Measurements from ENCODE around the gene ZBTB7C.

ZBTB7C gene

DNA sequence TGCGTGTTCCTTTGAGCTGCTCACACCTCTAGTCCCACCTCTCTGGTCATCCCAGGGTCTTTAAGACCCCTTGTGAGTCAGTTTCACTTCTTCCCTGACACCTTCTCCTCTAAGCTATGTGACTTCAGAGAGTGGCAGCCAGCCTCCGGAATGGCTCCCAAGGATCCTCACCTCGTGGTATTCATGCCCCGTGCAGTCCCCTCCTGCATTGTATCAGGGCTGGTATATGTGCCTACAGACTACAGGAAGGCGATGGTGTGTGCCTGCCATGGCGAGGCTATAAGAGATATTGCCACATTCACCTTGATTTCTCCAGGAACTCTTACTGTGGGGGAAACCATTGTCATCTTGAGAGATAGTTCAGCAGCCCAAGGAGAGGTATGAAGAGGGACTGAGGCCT, 350.7 kb downstream of the ZBTB7C start:
- TF ChIP-seq, protein P1, sequence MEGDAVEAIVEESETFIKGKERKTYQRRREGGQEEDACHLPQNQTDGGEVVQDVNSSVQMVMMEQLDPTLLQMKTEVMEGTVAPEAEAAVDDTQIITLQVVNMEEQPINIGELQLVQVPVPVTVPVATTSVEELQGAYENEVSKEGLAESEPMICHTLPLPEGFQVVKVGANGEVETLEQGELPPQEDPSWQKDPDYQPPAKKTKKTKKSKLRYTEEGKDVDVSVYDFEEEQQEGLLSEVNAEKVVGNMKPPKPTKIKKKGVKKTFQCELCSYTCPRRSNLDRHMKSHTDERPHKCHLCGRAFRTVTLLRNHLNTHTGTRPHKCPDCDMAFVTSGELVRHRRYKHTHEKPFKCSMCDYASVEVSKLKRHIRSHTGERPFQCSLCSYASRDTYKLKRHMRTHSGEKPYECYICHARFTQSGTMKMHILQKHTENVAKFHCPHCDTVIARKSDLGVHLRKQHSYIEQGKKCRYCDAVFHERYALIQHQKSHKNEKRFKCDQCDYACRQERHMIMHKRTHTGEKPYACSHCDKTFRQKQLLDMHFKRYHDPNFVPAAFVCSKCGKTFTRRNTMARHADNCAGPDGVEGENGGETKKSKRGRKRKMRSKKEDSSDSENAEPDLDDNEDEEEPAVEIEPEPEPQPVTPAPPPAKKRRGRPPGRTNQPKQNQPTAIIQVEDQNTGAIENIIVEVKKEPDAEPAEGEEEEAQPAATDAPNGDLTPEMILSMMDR (IDR thresholded peaks at IDR 0.05; ENCODE audit: control insufficient read depth, extremely low read depth, insufficient read depth) = no peak
- no peak overlapping the region for H3K4me3 ChIP-seq (ENCODE audit: low read depth, low read length)

DNA sequence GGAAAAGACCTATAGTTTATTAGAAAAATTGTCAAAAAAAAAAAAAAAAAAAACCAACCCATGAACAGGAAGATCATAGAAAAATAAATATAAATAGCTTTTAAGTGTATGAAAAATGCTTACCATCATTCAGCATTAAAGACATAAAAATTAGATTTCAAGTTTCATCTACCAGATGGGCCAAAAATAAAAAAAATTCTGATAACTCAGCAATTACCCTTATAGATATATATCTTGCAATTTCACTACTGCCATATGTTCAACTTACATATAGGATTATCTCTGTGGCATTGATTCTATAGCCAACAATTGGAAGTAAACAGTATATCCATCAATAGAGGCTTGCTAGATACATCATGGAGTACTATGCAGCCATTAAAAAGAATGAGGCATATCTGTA, 352.2 kb downstream of the ZBTB7C start:
- TF ChIP-seq, protein P1 (IDR thresholded peaks at IDR 0.05; ENCODE audit: control insufficient read depth, extremely low read depth, insufficient read depth) = no peak
- DNase-seq (ENCODE audit: low read depth) = no peak
- H3K4me3 ChIP-seq (ENCODE audit: low read depth, low read length) = no peak overlapping the region

More for the DNA sequence above, 350.7 kb downstream of the ZBTB7C start:
- DNase-seq (ENCODE audit: low read depth) = no peak

DNA sequence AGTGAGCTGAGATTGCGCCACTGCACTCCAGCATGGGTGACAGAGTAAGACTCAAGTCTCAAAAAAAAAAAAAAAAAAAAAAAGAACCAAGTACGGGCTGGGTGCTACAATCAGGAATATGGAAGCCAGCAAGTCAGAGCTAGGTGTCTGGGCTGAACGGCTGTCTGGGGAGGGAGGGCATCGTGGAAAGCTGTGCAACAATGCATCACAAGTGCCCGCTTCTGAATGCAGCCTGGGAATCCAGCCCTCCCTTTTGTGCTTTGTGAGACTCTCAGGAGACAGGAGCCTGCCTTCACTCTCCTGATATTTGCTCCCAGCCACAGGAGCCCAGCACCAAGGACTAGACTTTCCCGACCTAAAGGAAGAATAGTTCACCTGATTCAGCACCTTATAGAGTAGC, 353.8 kb downstream of the ZBTB7C start:
- TF ChIP-seq, protein P1 (IDR thresholded peaks at IDR 0.05; ENCODE audit: control insufficient read depth, extremely low read depth, insufficient read depth) = no peak
- no peak overlapping the region for H3K4me3 ChIP-seq (ENCODE audit: low read depth, low read length)
- DNase-seq (ENCODE audit: low read depth) = no peak

DNA sequence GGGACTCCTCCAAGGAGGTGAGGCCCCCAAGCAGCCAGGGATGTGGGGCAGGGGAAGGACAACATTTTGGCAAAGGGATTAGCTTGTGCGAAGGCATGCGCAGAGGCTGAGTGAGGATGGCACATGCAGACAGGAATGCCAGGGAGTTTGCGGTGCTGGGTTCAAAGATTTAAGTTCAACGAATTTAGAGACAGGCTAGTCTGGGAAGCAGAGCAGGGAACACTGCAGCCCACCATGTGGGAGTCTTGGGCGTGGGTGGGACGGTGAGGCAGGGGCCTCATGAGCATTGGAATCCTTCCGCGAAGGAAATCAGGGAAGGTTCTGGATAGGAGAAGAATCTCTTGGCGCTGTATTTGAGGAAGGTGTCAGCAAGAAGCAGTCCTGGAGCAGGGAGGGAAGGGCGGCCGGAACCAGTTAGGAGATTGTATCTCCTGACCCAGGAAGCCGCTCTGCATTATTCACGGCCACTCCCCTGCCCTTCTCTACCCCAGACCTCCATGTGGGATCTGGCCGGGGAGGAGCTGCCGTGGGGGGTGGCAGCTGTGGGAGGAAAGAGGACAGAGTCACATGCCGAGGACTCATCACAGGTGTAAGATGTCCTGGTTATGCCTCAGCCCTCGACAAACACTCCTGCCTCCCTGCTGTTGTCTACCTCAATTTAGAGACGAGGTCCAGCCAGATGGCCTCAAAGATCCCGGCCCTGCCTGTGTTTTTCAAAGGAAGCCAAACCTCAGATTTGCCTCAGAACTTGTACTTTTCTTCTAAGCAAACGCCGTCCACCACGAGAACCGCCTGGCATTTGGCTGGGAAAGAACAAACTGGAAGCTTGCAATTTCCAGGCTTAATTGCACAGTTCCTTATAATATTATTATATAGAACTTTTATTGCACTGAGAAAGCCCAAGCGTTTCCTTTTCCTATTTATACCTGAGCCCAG, 355.0 kb downstream of the ZBTB7C start:
- TF ChIP-seq, protein P1 (IDR thresholded peaks at IDR 0.05; ENCODE audit: control insufficient read depth, extremely low read depth, insufficient read depth) = no peak
- DNase-seq (ENCODE audit: low read depth) = no peak
- H3K4me3 ChIP-seq (ENCODE audit: low read depth, low read length) = no peak overlapping the region

DNA sequence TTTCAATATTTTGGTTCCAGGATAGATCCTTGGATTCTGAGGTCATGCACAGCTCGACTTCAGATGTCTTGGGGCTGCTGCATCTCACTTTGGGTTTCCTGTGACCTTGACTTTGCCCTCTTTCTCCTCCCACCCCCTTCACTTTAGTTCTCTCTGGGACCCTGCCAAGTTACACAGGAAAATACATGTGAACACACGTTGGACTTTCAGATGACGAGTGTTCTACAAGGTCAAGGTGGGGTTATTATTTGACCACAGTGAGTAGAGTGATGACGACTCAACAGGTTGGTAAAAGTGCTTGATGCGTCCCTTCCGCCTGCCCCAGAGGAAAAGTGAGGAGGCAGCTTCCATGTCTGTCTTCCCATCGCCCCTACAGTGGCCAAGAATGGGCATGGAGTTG, 356.3 kb downstream of the ZBTB7C start:
- DNase-seq (ENCODE audit: low read depth) = no peak
- no peak overlapping the region for H3K4me3 ChIP-seq (ENCODE audit: low read depth, low read length)
- TF ChIP-seq, protein P1 (IDR thresholded peaks at IDR 0.05; ENCODE audit: control insufficient read depth, extremely low read depth, insufficient read depth) = no peak

DNA sequence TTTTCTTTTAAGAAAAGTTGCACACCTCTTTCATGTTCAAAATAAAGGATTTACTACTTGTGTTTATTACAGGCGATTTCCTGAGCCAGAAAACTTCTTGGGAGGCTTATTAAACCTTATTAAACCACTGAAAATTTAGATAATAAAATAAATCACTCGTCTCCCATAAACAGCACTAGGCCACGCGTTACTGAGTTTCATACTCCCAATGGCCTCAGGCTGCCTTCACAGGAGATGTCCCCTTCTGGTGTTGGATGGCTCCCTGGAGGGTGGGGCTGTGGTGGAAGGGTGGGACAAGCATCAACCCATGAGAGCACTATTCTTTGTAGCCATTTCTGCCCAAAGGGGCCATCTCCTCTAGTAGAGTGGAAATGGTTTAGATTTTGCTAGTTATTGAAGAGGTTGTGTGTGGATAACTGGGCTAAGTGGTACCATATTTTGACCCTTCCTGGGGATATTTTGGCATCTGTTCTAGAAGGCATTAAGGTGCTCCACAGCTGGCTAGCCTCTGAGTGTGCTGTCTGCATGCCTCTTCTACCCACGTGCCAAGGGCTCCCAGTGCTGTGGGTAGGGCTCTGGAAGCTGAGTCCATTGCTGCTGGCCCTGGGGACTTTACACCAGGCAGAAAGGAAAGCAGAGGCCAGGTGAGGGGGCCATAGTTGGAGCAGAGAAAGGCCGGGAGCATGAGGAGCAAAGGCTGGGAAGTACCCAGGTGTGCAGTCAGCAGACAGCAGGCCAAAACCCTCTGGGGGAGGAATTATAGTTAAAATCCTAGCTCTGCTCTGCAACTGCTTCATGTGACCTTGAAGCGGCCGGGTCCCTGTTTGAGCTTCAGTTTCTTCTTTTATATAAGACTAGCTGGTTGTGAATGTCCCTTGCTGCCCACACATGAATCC, 357.0 kb downstream of the ZBTB7C start:
- TF ChIP-seq, protein P1 (IDR thresholded peaks at IDR 0.05; ENCODE audit: control insufficient read depth, extremely low read depth, insufficient read depth) = no peak
- no peak for DNase-seq (ENCODE audit: low read depth)
- no peak overlapping the region for H3K4me3 ChIP-seq (ENCODE audit: low read depth, low read length)

All from LNCaP clone FGC (cell line).